ENCODE results near the gene SORCS2. TPM values are rescaled to one million over a fixed set of nuclear protein-coding genes. Genes with fewer than 3 reads are reported as not detected.
A peak's percentile ranks its signal among the peaks of the same experiment; 100 is the strongest.

SORCS2 gene
- total RNA-seq, 1 donor from 2014 or later, result 13.4 TPM

DNA sequence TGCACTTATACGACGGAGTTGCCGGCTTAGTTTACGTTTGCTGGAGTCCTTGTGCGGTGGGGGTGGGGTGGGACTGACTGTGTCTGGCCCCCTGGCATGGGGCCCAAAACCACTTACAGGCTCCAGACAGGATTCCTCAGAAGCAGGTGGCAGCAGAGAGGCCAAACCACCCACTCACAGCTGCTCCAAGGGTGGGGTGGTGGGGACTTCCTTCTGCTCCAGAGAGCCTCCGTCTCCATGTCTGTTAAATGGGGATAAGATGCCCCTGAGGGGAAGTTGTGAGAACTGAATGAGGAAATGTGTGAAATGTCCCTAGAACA lies 205.7 kb downstream of the SORCS2 start:
- Mint-ChIP-seq H3K27ac (no peak overlapping the region), H3K27me3 (peaks cover 16% of the 10 kb centered on the region), H3K4me1 (ENCODE audit: unreplicated experiment) (peaks cover 35% of the 10 kb centered on the region), H3K9me3 (no peaks in the 10 kb centered on the region), H3K4me3 (no peak overlapping the region), H3K36me3 (no peaks in the 10 kb centered on the region)
- DNase-seq (ENCODE audit: extremely low spot score, unreplicated experiment), result peak; percentile 51
- TF ChIP-seq, protein P1, sequence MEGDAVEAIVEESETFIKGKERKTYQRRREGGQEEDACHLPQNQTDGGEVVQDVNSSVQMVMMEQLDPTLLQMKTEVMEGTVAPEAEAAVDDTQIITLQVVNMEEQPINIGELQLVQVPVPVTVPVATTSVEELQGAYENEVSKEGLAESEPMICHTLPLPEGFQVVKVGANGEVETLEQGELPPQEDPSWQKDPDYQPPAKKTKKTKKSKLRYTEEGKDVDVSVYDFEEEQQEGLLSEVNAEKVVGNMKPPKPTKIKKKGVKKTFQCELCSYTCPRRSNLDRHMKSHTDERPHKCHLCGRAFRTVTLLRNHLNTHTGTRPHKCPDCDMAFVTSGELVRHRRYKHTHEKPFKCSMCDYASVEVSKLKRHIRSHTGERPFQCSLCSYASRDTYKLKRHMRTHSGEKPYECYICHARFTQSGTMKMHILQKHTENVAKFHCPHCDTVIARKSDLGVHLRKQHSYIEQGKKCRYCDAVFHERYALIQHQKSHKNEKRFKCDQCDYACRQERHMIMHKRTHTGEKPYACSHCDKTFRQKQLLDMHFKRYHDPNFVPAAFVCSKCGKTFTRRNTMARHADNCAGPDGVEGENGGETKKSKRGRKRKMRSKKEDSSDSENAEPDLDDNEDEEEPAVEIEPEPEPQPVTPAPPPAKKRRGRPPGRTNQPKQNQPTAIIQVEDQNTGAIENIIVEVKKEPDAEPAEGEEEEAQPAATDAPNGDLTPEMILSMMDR (conservative IDR thresholded peaks at IDR 0.05), result no peak

DNA sequence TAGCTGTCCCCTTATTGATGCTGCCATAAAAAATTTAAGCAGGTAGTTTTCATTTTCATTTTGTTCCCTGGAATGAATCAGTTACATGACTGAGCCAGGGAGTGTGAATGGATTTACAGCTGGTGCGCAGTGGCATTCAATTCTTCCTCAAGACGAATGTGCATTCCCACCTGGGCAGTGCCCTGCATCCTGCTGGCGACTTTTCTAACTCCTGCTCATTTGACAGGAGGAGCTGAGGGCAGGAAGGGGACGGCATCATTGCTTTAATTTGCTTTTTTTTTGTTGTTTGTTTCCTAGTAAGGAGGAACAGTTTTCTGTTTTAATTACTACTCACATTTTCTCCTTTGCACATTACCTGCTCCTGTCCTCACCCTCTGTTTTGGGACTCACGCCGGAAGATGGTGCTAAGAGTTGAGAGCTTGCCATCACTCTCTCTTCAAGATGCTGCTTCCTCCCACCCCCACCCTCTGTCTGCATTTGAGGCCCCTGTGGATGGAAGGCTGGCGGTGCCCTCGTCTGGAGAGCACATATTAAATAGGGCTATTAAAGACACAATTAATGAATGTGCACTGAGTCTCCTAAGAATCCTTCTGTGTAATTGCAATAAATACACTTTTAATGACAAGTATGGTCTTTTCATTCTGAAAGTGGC lies 206.6 kb downstream of the SORCS2 start:
- no peaks in the 10 kb centered on the region for H3K9me3 Mint-ChIP-seq
- TF ChIP-seq, protein P1 (conservative IDR thresholded peaks at IDR 0.05), result no peak
- peaks cover 27% of the 10 kb centered on the region for H3K4me1 Mint-ChIP-seq (ENCODE audit: unreplicated experiment)
- DNase-seq (ENCODE audit: extremely low spot score, unreplicated experiment), result no peak
- no peaks in the 10 kb centered on the region for H3K36me3 Mint-ChIP-seq
- H3K27me3 Mint-ChIP-seq, result peaks cover 16% of the 10 kb centered on the region
- H3K4me3 Mint-ChIP-seq, result no peak overlapping the region
- no peak overlapping the region for H3K27ac Mint-ChIP-seq

DNA sequence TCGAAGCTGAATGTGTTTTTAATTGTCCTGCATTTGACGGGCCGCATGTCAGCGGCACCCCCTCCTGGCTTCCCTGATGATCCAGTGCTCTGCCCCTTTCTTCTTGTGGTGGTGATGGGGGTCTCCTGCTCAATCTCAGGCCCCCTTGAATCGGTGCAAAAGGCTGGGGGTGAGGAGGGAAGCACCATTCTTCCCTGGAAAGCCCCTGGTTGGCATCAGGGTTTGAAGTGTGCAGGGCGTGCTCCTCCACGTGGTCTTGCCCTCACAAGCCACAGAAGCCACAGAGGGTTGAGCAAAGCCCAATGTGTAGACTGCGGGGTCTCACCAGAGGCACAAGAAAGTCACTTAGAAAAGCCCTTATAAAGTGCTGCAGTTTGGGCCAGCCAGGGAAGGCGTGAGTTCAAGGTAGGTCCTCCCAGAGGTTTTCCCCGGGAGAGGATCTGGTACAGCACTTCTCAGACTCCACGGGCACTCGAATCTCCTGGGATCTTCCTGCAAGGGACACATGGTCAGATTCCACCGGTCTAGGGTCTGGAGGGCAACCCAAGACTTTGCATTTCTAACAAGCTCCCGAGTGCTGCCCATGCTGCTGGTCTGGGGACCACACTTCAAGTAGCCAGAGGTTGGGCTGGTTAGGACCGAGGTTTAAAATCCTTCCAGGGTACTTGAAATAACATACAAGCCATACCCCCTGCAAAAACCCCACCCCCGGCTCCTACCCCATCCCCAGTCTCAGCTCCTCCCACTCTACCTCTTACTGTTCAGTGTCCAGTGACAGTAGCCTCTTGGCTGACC lies 207.3 kb downstream of the SORCS2 start:
- TF ChIP-seq, protein P1 (conservative IDR thresholded peaks at IDR 0.05), result no peak
- Mint-ChIP-seq H3K27me3 (peaks cover 16% of the 10 kb centered on the region), H3K36me3 (no peaks in the 10 kb centered on the region), H3K4me3 (no peak overlapping the region), H3K4me1 (ENCODE audit: unreplicated experiment) (peaks cover 25% of the 10 kb centered on the region), H3K9me3 (no peaks in the 10 kb centered on the region), H3K27ac (no peak overlapping the region)
- peak; percentile 53 for DNase-seq (ENCODE audit: extremely low spot score, unreplicated experiment)

DNA sequence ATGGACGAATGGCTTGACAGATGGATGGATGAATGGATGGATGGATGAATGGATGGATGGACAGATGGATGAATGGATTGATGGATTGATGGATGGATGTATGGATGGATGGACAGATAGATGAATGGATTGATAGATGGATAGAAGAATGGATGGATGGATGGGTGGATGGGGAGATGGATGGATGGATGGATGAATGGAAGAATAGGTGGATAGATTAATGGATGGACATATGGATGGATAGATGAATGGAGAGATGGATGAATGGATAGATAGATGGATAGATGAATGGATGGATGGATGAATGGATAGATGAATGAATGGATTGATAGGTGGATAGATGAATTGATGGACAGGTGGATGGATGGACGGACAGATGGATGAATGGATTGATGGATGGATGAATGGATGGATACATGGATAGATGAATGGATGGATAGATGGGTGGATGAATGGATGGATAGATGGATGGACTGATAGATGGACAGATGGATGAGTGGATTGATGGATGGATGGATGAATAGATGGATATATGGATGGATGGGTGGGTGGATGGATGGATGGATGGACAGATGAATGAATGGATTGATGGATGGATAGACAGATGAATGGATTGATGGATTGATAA lies 208.4 kb downstream of the SORCS2 start:
- no peak for DNase-seq (ENCODE audit: extremely low spot score, unreplicated experiment)
- Mint-ChIP-seq H3K36me3 (no peaks in the 10 kb centered on the region), H3K4me1 (ENCODE audit: unreplicated experiment) (peaks cover 20% of the 10 kb centered on the region), H3K27me3 (peaks cover 16% of the 10 kb centered on the region), H3K27ac (no peak overlapping the region), H3K9me3 (no peaks in the 10 kb centered on the region), H3K4me3 (no peak overlapping the region)
- TF ChIP-seq, protein P1 (conservative IDR thresholded peaks at IDR 0.05), result no peak

DNA sequence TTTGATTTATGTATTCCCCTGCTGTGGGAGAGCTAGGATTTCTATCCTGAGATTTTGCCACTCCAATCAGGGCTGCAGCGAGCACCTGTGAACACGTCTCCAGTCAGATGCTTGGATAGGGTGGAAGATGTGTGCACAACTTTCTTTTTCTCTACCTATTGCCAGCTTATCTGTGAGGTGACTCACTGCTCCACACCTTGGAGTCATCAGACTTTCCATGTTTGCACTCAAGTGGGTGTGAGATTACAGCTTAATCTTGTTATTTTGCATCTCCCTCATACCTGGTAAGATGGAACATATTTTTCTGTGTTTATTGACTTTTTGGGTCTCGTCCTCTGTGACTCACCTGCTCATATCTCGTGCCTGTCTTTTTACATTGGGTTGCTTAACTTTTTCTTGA lies 210.2 kb downstream of the SORCS2 start:
- DNase-seq (ENCODE audit: extremely low spot score, unreplicated experiment), result no peak
- H3K4me3 Mint-ChIP-seq, result no peak overlapping the region
- TF ChIP-seq, protein P1 (conservative IDR thresholded peaks at IDR 0.05), result no peak
- no peaks in the 10 kb centered on the region for H3K36me3 Mint-ChIP-seq
- H3K9me3 Mint-ChIP-seq, result no peaks in the 10 kb centered on the region
- no peak overlapping the region for H3K27ac Mint-ChIP-seq
- peaks cover 16% of the 10 kb centered on the region for H3K27me3 Mint-ChIP-seq
- peaks cover 12% of the 10 kb centered on the region for H3K4me1 Mint-ChIP-seq (ENCODE audit: unreplicated experiment)
